Transverse colon (tissue), 4 donors: Measurements from ENCODE around the gene KLF15.

Experiments
- CTCF ChIP-seq, 5 experiments: fragments of 200-600 bp in 3 of 5; fragments of 450-650 bp in 2 of 5; sonication (generic) in 3 of 5; IDR thresholded peaks; 1 replicate in 2 of 5; 2 replicates in 3 of 5; pipeline ENCODE4 v1.5.1; 2016 to 2017; ENCODE audit warnings: antibody characterized with exemption in 5 of 5, inconsistent platforms in 3 of 5, mild to moderate bottlenecking in 2 of 5, moderate library complexity in 1 of 5
- EP300 ChIP-seq: sonication (generic); formaldehyde crosslinking; IDR thresholded peaks from one replicate; pipeline ENCODE4 v1.6.1; 2017; ENCODE audit warnings: antibody characterized with exemption, low read depth
- POLR2A ChIP-seq: fragments of 450-650 bp; IDR thresholded peaks from one replicate; pipeline ENCODE4 v1.6.1; 2016; ENCODE audit warnings: antibody characterized with exemption, mild to moderate bottlenecking, moderate library complexity
- POLR2AphosphoS5 ChIP-seq, 3 donors: sonication (generic); formaldehyde crosslinking; IDR thresholded peaks; one replicate each; pipeline ENCODE4 v1.6.1; 2016; ENCODE audit warnings: antibody characterized with exemption in 3 of 3

- TF ChIP-seq POLR2AphosphoS5 (IDR thresholded peaks at IDR 0.05) (no peak), CTCF (IDR thresholded peaks at IDR 0.05) (no peak), POLR2A (no peak), EP300 (no peak)
Measured at GRCh38 chr3:126369490-126369889, 12.3 kb upstream of the KLF15 start.
